ENCODE results near the gene POP4. TPM values are rescaled to one million over a fixed set of nuclear protein-coding genes. Genes with fewer than 3 reads are reported as not detected.
"Not testable (repeated sequence)": the region's sequence is repeated elsewhere in the genome, so short reads cannot be mapped to it uniquely, and the experiment has no call there.

The POP4 gene
- total RNA-seq, 4 donors from 2014 or later: 10.3 to 54.0 (median 36.4) TPM

GRCh38 chr19:29625186-29625651 lies 19.1 kb downstream of the POP4 start:
- no peak for DNase-seq
- Histone ChIP-seq H3K4me1 (no peaks in the 10 kb centered on the region), H3K4me3 (no peak overlapping the region), H3K27ac (no peak overlapping the region), H3K36me3 (no peaks in the 10 kb centered on the region), H3K27me3 (no peaks in the 10 kb centered on the region), H3K9me3 (no peaks in the 10 kb centered on the region)
- intact Hi-C loops (cut with DNase I; ENCODE audit: low total_unique reads): no loop called here
- TF ChIP-seq POLR2A (IDR thresholded peaks at IDR 0.05): no peak
- TF ChIP-seq, protein P1, sequence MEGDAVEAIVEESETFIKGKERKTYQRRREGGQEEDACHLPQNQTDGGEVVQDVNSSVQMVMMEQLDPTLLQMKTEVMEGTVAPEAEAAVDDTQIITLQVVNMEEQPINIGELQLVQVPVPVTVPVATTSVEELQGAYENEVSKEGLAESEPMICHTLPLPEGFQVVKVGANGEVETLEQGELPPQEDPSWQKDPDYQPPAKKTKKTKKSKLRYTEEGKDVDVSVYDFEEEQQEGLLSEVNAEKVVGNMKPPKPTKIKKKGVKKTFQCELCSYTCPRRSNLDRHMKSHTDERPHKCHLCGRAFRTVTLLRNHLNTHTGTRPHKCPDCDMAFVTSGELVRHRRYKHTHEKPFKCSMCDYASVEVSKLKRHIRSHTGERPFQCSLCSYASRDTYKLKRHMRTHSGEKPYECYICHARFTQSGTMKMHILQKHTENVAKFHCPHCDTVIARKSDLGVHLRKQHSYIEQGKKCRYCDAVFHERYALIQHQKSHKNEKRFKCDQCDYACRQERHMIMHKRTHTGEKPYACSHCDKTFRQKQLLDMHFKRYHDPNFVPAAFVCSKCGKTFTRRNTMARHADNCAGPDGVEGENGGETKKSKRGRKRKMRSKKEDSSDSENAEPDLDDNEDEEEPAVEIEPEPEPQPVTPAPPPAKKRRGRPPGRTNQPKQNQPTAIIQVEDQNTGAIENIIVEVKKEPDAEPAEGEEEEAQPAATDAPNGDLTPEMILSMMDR (IDR thresholded peaks at IDR 0.05): no peak

GRCh38 chr19:29626386-29626785 lies 20.3 kb downstream of the POP4 start:
- intact Hi-C loops (cut with DNase I; ENCODE audit: low total_unique reads): no loop called here

DNA sequence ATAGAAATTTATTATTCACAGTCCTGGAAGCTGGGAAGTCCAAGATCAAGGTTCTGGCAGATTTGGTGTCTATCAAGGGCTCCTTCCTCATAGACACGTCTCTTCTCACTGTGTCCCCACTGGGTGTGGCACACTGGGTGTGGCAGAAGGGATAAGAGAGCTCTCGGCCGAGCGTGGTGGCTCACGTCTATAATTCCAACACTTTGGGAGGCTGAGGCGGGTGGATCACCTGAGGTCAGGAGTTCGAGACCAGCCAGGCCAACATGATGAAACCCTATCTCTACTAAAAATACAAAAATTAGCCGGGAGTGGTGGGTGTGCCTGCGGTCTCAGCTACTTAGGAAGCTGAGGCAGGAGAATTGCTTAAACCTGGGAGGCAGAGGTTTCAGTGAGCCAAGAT lies 20.7 kb downstream of the POP4 start:
- H3K4me1 ChIP-seq; H3K27me3 ChIP-seq; H3K27ac ChIP-seq; DNase-seq; H3K9me3 ChIP-seq; intact Hi-C loops (cut with DNase I; ENCODE audit: low total_unique reads); H3K36me3 ChIP-seq; H3K4me3 ChIP-seq: not testable (repeated sequence)

More at GRCh38 chr19:29626386-29626785, 20.3 kb downstream of the POP4 start:
- Histone ChIP-seq H3K27ac (no peak overlapping the region), H3K9me3 (no peaks in the 10 kb centered on the region), H3K4me3 (no peak overlapping the region), H3K36me3 (no peaks in the 10 kb centered on the region), H3K4me1 (no peaks in the 10 kb centered on the region), H3K27me3 (no peaks in the 10 kb centered on the region)
- TF ChIP-seq, protein P1 (IDR thresholded peaks at IDR 0.05): no peak
- TF ChIP-seq POLR2A (IDR thresholded peaks at IDR 0.05): no peak
- DNase-seq: no peak

DNA sequence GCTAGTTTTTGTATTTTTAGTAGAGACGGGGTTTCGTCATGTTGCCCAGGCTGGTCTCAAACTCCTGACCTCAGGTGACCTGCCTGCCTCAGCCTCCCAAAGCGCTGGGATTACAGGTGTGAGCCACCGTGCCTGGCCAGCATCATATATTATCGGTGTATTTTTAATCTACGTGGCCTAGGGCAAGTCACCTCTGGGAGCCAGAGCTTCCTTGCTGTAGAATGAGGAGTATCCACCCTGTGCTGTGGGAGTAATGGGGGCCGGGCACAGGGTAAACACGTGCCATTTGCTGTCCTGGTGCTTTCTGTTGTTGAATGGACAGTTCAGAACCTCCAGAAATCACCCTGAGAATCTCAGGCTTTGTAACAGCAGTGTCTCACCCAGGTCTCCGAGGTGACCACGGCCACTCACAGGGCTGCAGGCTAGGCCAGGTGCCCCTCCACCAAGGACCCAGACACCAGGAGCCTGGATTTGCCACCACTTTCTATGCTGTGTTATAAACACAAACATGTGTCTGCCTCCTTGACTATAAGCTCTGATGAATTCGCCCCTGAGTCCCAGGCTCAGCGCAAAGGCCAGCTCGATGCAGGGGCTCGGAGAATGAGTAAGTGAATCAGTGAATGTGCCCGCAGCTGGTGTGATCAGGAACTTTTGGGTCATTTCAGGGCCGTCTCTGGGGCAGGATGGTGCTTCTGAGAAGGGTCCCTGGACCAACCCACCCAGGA lies 22.7 kb downstream of the POP4 start:
- TF ChIP-seq, protein P1 (IDR thresholded peaks at IDR 0.05): no peak
- TF ChIP-seq POLR2A (IDR thresholded peaks at IDR 0.05): no peak

GRCh38 chr19:29629836-29630534 lies 23.9 kb downstream of the POP4 start:
- H3K27ac ChIP-seq: no peak overlapping the region
- no peaks in the 10 kb centered on the region for H3K9me3 ChIP-seq
- no peaks in the 10 kb centered on the region for H3K4me1 ChIP-seq
- no peak overlapping the region for H3K4me3 ChIP-seq
- no peak for DNase-seq
- no peaks in the 10 kb centered on the region for H3K27me3 ChIP-seq
- TF ChIP-seq, protein P1 (IDR thresholded peaks at IDR 0.05): no peak
- no peak for TF ChIP-seq POLR2A (IDR thresholded peaks at IDR 0.05)
- no peaks in the 10 kb centered on the region for H3K36me3 ChIP-seq
- intact Hi-C loops (cut with DNase I; ENCODE audit: low total_unique reads): no loop called here

More for the DNA sequence above, 22.7 kb downstream of the POP4 start:
- no peaks in the 10 kb centered on the region for H3K27me3 ChIP-seq
- intact Hi-C loops (cut with DNase I; ENCODE audit: low total_unique reads): no loop called here
- no peaks in the 10 kb centered on the region for H3K4me1 ChIP-seq
- no peak overlapping the region for H3K27ac ChIP-seq
- H3K36me3 ChIP-seq: no peaks in the 10 kb centered on the region
- no peak overlapping the region for H3K4me3 ChIP-seq
- no peak for DNase-seq
- H3K9me3 ChIP-seq: no peaks in the 10 kb centered on the region

Measured in uterus (tissue), 4 donors.